HTERT RPE-1 (cell line): ENCODE measurements around the gene BSPRY.

ENCODE experiments used
- in situ Hi-C: fragments of 300-500 bp; cut with MboI; formaldehyde crosslinking; loops from 4 replicates; pipeline ENCODE4 v1.14.3; 2020; ENCODE audit warnings: low sequenced_read_pairs

Gene BSPRY

GRCh38 chr9:113349445-113350094 is at the start of gene BSPRY:
TSS of gene BSPRY (plus strand) at chr9:113349541. CDS start at chr9:113349580, 39 bp downstream.
- in situ Hi-C loops, result no loop called here

- in situ Hi-C loops, result no loop called here
These were observed 49.5 kb upstream of the BSPRY start for GRCh38 chr9:113299800-113300292.

GRCh38 chr9:113301548-113301947 is 47.8 kb upstream of the BSPRY start:
- in situ Hi-C loops, result no loop called here

- in situ Hi-C loops, result no loop called here
These were observed 46.4 kb upstream of the BSPRY start, which contains the start of gene RNF183 for GRCh38 chr9:113302792-113303418. TSS of gene RNF183 (minus strand) at chr9:113303376. CDS start at chr9:113298184, 5,192 bp downstream.

GRCh38 chr9:113306566-113306965 is 42.8 kb upstream of the BSPRY start:
- in situ Hi-C loops, result no loop called here

- in situ Hi-C loops, result no loop called here
These were observed 41.9 kb upstream of the BSPRY start for GRCh38 chr9:113307396-113307975.

- in situ Hi-C loops, result no loop called here
These were observed 40.0 kb upstream of the BSPRY start for GRCh38 chr9:113309204-113309813.

- in situ Hi-C loops, result no loop called here
These were observed 38.8 kb upstream of the BSPRY start for GRCh38 chr9:113310538-113310937.

GRCh38 chr9:113311961-113312360 is 37.4 kb upstream of the BSPRY start:
- in situ Hi-C loops, result no loop called here

- in situ Hi-C loops, result no loop called here
These were observed 36.1 kb upstream of the BSPRY start for GRCh38 chr9:113313261-113313660.

GRCh38 chr9:113315231-113315630 is 34.1 kb upstream of the BSPRY start:
- in situ Hi-C loops, result no loop called here

- in situ Hi-C loops, result no loop called here
These were observed 33.3 kb upstream of the BSPRY start for GRCh38 chr9:113316030-113316429.

GRCh38 chr9:113317777-113318176 is 31.6 kb upstream of the BSPRY start:
- in situ Hi-C loops, result no loop called here

- in situ Hi-C loops, result no loop called here
These were observed 30.3 kb upstream of the BSPRY start for GRCh38 chr9:113319054-113319453.

- in situ Hi-C loops, result no loop called here
These were observed 29.3 kb upstream of the BSPRY start for GRCh38 chr9:113320051-113320450.

- in situ Hi-C loops, result no loop called here
These were observed 26.7 kb upstream of the BSPRY start for GRCh38 chr9:113322671-113323070.

- in situ Hi-C loops, result no loop called here
These were observed 23.1 kb upstream of the BSPRY start for GRCh38 chr9:113326230-113326629.

- in situ Hi-C loops, result no loop called here
These were observed 21.1 kb upstream of the BSPRY start for GRCh38 chr9:113328045-113328782.

GRCh38 chr9:113331780-113332179 is 17.6 kb upstream of the BSPRY start:
- in situ Hi-C loops, result no loop called here

- in situ Hi-C loops, result no loop called here
These were observed 11.6 kb upstream of the BSPRY start for GRCh38 chr9:113337714-113338113.
